HG02798 (cell line): ENCODE data around the gene NPAT.

Experiments
- ATAC-seq: cut with Tn5 transposase; IDR thresholded peaks from one replicate; pipeline ENCODE4 v1.9.1; 2021; ENCODE audit warnings: mild to moderate bottlenecking; ENCODE audit not compliant: unreplicated experiment, poor library complexity

The NPAT gene

GRCh38 chr11:108222574-108223347 lies at the start of gene NPAT, which contains the start of gene ATM:
TSS of gene NPAT (minus strand) at chr11:108222638. CDS start at chr11:108222536, 102 bp downstream.
TSS of gene ATM (plus strand) at chr11:108223067. CDS start at chr11:108227625, 4,558 bp downstream.
- ATAC-seq = peak; percentile 85

DNA sequence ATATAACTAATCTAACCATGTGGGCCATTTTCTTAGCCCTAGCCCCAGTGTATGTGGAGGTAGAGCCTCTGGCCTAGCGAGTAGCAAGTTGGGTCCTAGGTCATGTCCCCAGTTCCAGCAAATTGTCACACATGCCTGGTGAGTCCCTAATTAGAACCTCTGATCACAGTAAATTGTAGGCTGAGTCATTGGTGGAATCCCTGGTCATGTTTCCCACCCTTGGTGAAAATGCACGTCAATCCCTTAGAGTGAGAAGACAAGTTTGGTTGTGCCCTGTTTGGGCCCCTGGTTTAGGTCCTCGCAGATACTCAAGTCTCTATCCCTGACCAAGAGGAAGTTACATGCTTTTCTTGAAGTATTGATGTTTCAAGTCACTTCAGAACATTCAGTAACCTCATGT lies 47.1 kb upstream of the NPAT start:
- no peak for ATAC-seq

DNA sequence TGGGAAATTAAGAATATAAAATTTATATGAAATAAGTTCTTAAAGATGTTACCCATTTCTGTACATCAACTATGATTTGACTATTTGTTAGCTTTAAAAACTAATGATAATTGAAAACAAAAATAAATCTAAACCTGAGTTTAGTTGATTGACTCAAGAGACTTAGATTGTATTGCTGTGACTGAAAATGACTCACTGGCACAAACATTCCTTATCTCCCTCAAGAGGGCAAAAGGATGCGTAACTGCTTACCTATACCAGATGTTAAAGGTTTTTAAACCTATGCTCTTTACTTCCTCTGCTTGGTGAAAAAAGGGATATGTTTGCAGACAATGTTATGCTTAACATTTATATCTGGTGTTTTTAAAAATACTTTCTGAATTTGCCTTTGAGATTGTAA lies 30.7 kb upstream of the NPAT start:
- no peak for ATAC-seq

- ATAC-seq = no peak
These were observed 24.4 kb upstream of the NPAT start for GRCh38 chr11:108246885-108247284.

DNA sequence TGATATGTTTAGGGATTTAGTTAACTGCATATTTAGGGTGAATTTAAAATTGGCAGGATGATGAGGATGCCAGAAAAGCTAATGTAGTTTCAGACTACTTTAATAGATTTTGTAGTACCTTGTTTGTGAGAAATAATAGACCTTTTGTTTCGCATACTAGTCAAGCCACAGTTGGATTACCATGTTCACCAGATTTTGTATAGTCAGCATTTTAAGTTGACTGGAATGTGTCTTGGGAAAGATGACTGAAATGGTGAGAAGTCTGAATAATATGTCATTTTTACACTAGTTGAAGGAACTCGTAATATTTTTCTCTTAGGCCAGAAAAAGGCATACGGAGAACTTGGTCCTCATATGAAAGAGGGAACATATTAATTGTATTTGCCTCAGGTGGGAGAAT lies 23.9 kb upstream of the NPAT start:
- no peak for ATAC-seq

GRCh38 chr11:108242422-108242821 lies 20.0 kb upstream of the NPAT start:
- ATAC-seq = no peak

GRCh38 chr11:108241330-108242037 lies 19.0 kb upstream of the NPAT start:
- ATAC-seq = no peak

- no peak for ATAC-seq
These were observed 16.6 kb upstream of the NPAT start for GRCh38 chr11:108239076-108239475.

DNA sequence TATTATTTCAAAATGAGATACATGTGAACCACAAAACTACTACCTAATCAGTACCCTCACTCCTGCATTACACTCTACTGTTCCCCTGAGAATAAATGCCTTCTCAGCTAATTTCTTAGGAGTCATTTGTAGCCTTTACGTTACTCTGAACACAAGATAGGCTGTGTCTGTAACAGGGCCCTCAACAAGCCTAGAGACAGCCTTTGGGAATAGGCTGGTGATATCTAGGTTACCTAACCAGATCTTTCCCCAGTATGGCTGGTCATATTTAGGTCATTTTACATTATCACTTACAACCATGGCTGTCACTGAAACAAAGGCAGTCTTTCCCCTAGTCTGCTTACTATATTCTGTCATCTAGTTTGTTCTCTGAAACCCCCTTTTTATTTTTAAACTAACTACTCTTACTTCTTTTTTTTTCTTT lies 14.6 kb upstream of the NPAT start:
- ATAC-seq = peak; percentile 41

DNA sequence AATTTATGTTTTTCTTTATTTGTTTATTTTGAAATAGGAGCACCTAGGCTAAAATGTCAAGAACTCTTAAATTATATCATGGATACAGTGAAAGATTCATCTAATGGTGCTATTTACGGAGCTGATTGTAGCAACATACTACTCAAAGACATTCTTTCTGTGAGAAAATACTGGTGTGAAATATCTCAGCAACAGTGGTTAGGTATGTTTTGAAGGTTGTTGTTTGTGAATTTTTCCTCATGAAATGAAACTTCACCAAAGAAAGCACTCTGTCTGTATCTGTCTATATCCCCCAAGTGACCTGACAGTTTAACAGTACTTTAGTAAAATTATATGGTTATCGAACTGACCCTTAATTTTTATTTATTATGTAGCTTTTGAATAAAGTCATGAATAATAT lies 13.2 kb upstream of the NPAT start:
- ATAC-seq = no peak

GRCh38 chr11:108235192-108235591 lies 12.8 kb upstream of the NPAT start:
- ATAC-seq = no peak

GRCh38 chr11:108233277-108233945 lies 11.0 kb upstream of the NPAT start:
- no peak for ATAC-seq

DNA sequence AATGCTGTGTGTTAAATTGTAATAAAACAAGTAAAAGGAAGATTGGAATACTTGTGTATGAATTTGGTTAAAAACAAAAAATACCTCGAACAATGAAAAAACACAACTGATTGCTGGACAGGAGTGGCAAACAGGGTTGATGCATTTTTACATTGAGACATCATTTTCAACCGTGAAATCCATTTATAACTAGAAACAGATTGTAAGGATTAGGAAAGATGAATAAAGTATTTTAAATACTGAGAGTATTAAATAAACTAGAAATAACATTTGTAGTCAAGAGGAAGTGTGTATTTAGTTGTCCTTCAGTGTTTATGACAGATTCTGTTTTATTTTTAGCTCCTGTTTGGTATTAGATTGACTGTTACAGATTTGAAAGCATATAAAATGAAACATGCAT lies 5.8 kb upstream of the NPAT start:
- ATAC-seq = no peak

GRCh38 chr11:108226036-108226435 lies 3.6 kb upstream of the NPAT start:
- ATAC-seq = no peak

DNA sequence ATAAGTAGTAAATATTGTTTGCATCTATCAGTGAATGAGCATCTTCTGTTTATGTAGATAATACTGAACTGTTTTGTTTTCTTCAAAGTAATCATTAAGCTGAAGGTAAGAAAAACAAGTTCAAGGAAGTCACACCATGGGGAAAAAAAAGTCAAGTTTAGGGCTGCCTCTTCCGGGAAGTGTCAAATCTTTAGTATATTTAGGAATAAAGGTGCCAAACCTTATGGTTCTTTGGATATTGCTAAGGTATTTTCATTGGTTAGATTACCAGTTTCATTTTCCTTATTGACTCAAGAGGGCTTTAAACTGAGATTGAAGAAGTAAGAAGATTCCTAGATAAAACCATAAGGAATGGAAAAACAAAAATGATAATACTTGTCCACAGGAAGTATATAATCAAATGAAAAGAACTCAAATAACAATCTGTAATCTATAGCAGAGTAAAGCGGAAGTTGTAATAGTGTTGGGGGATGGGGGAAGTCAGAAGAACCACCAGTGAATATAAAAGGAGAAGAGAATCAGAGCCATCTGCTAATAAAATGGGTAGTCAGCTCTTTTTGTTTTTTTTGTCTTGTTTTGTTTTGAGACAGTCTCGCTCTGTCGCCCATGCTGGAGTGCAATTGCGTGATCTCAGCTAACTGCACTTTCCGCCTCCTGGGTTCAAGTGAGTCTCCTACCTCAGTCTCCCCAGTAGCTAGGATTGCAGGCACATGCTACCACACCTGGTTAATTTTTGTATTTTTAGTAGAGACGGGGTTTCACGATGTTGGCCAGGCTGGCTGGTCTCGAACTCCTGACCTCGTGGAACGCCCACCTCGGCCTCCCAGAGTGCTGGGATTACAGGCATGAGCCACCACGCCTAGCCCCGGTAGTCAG lies 2.7 kb upstream of the NPAT start:
- ATAC-seq = no peak

GRCh38 chr11:108224366-108224765 lies 1.9 kb upstream of the NPAT start:
- ATAC-seq = no peak

DNA sequence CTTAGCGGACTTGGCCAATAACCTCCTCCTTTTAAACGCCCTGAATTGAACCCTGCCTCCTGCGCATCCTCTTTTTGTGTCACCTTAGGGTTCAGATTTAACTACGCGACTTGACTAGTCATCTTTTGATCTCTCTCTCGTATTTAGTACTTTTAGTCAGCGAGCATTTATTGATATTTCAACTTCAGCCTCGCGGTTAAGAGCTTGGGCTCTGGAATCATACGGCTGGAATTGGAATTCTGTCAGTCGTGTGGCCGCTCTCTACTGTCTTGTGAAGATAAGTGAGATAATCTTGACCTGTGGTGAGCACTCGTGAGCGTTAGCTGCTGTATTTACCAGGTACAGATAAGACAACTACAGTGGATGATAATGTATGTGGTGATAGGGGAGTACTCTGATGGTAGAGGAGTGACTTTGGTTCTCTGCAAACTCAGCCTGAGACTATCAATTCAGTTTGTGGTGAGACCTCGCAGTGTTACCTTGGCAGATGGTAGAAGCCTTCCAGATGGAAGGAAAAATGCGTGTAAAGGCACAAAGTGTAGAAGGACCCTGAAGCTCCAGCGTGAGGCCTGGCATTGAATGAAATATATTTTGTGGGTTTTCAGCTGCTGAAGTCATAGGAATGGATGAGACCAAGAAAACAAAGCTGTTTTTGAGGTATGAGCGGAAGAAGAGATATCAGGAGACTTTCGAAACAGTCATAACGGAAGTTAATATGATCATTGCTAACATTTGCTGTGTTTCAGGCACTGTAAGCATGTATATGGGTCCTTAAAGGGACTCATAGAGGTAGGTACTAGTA lies 1.1 kb upstream of the NPAT start:
- ATAC-seq = peak; percentile 19

- no peak for ATAC-seq
These were observed 396 bp downstream of the NPAT start for GRCh38 chr11:108221911-108222573.

- no peak for ATAC-seq
These were observed 1.1 kb downstream of the NPAT start for GRCh38 chr11:108221371-108221770.
